Small intestine (tissue), 7 donors: ENCODE measurements around the gene PLB1. TPM values are rescaled to one million over a fixed set of nuclear protein-coding genes. Genes with fewer than 3 reads are reported as not detected.

Experiments used
- DNase-seq, 2 donors: peaks; one replicate each; pipeline versions ENCODE4 v3.0.0 to v3.0.0-alpha.2; 2013
- FAIRE-seq: peaks from 2 replicates; lab custom pipeline; 2012; peaks lifted over from hg19 to GRCh38; lab: Jason Lieb, UNC
- H3K27ac ChIP-seq, 3 donors: one replicate each; pipeline ENCODE4 v1.5.1; 2013; ENCODE audit warnings: low read length in 2 of 3, mild to moderate bottlenecking in 2 of 3, control low read depth in 1 of 3, inconsistent platforms in 1 of 3, low read depth in 1 of 3, moderate library complexity in 1 of 3
- H3K27me3 ChIP-seq, 3 donors: one replicate each; pipeline ENCODE4 v1.6.1; 2013; ENCODE audit warnings: low read length in 3 of 3, inconsistent platforms in 1 of 3; ENCODE audit not compliant: control insufficient read depth in 3 of 3, insufficient read depth in 3 of 3
- H3K36me3 ChIP-seq, 3 donors: one replicate each; pipeline ENCODE4 v1.6.1; 2013; ENCODE audit warnings: low read length in 3 of 3, inconsistent platforms in 1 of 3, low read depth in 1 of 3, mild to moderate bottlenecking in 1 of 3, moderate library complexity in 1 of 3; ENCODE audit not compliant: control insufficient read depth in 3 of 3, insufficient read depth in 2 of 3
- H3K4me1 ChIP-seq, 3 donors: one replicate each; pipeline ENCODE4 v1.6.1; 2013; ENCODE audit warnings: low read length in 2 of 3, inconsistent platforms in 1 of 3, low read depth in 1 of 3, mild to moderate bottlenecking in 1 of 3, moderate library complexity in 1 of 3; ENCODE audit not compliant: control insufficient read depth in 3 of 3, insufficient read depth in 2 of 3
- H3K4me3 ChIP-seq, 3 donors: one replicate each; pipeline ENCODE4 v1.5.1; 2013; ENCODE audit warnings: low read length in 3 of 3, control low read depth in 1 of 3, inconsistent platforms in 1 of 3, low read depth in 1 of 3, mild to moderate bottlenecking in 1 of 3, moderate library complexity in 1 of 3
- H3K9me3 ChIP-seq, 2 donors: one replicate each; pipeline ENCODE4 v1.6.1; 2013; ENCODE audit warnings: low read depth in 1 of 2, low read length in 1 of 2; ENCODE audit not compliant: control insufficient read depth in 2 of 2, insufficient read depth in 1 of 2
- WGBS, 3 donors: extraction: QIAGEN DNeasy Blood & Tissue Kit; methylation state at CpG; one replicate each; pipeline ENCODE4 v1.1.7; 2013; 5-methylcytosine and 5-hydroxymethylcytosine counted together
- polyA plus RNA-seq, 4 donors: library from polyadenylated mRNA; stranded (reverse) in 3 of 4; unstranded in 1 of 4; fragments of 200-250 nt in 3 of 4; fragments of 120-200 nt in 1 of 4; gene quantifications; one replicate each; pipeline versions ENCODE4 v1.2.1 to v1.2.3, GENCODE V29; 2013
- donor health status: healthy with polysubstance abuse.
- donor health status: control.
- donor health status: control.
- donor health status: Bipolar disorder and iron deficiency.
- donor health status: healthy.

Gene PLB1
- polyA plus RNA-seq, 4 donors: 0.45 to 125 (median 1.1) TPM

GRCh38 chr2:28484835-28485234 is 11.0 kb upstream of the PLB1 start:
- Histone ChIP-seq H3K27me3 (no peaks in the 10 kb centered on the region), H3K27ac (no peak overlapping the region), H3K9me3 (no peaks in the 10 kb centered on the region), H3K36me3 (no peaks in the 10 kb centered on the region), H3K4me3 (no peak overlapping the region), H3K4me1 (no peaks in the 10 kb centered on the region)
- FAIRE-seq (no peak), DNase-seq (no peak)
- 85 to 97% (median 95%) methylated on average over 3 of the region's 3 CpGs for WGBS, 3 donors

DNA sequence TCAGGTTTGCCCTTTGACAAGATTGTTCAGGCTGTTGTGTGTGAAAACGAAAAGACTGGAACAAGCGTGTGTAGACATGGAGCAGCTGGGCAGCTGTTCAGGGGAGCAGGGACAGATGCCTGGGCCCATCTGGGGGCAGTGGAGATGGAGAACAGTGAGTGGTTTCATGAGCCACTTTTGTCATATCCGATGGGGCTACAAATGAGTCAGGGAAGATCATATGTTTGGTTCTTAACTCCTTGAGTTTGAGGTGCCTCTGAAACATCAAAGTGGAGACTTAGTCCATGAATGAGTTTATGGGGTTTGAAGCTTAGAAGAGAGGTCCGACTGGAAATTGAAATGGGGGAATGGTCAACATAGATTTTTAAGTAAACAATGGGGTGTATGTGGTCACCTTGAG is 9.3 kb upstream of the PLB1 start:
- no peaks in the 10 kb centered on the region for H3K27me3 ChIP-seq
- no peak for FAIRE-seq
- no peaks in the 10 kb centered on the region for H3K4me1 ChIP-seq
- H3K4me3 ChIP-seq: no peak overlapping the region
- WGBS, 3 donors: 76 to 86% (median 77%) methylated on average over 4 of the region's 4 CpGs
- H3K27ac ChIP-seq: no peak overlapping the region
- H3K36me3 ChIP-seq: no peaks in the 10 kb centered on the region
- no peak for DNase-seq
- no peaks in the 10 kb centered on the region for H3K9me3 ChIP-seq

DNA sequence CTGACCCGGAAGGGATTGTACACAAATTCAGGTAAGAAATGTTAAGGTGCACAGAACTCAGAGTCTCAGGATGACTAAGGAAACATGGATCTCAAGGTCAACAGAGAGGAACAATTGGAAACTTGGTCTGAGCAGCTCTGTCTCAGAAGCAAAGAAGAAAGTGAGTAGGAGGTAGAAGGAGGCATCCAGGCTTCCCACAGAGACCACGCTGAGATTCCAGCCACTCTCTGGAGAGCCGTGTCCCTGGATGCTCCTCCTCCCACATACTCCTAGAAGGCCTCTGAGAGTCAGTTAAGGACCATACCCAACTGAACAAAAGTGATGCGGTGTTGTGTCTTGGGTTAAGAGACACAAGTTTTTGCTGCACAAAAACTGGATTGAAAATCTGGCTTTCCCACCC is 8.6 kb upstream of the PLB1 start:
- H3K27me3 ChIP-seq: no peaks in the 10 kb centered on the region
- whole genome bisulfite sequencing, 3 donors: 91 to 97% (median 91%) methylated on average over 4 of the region's 4 CpGs
- FAIRE-seq (no peak), DNase-seq (no peak)
- H3K36me3 ChIP-seq: no peaks in the 10 kb centered on the region
- no peaks in the 10 kb centered on the region for H3K4me1 ChIP-seq
- no peak overlapping the region for H3K27ac ChIP-seq
- no peaks in the 10 kb centered on the region for H3K9me3 ChIP-seq
- no peak overlapping the region for H3K4me3 ChIP-seq

GRCh38 chr2:28488083-28488830 is 7.6 kb upstream of the PLB1 start:
- 77 to 83% (median 79%) methylated on average over 4 to 6 of the region's 6 CpGs for WGBS, 3 donors
- Histone ChIP-seq H3K4me3 (no peak overlapping the region), H3K9me3 (no peaks in the 10 kb centered on the region), H3K27me3 (no peaks in the 10 kb centered on the region), H3K36me3 (no peaks in the 10 kb centered on the region), H3K27ac (no peak overlapping the region), H3K4me1 (peaks cover 0 to 2% (median 0%) of the 10 kb centered on the region in 3 donors)
- FAIRE-seq (no peak), DNase-seq (no peak)

DNA sequence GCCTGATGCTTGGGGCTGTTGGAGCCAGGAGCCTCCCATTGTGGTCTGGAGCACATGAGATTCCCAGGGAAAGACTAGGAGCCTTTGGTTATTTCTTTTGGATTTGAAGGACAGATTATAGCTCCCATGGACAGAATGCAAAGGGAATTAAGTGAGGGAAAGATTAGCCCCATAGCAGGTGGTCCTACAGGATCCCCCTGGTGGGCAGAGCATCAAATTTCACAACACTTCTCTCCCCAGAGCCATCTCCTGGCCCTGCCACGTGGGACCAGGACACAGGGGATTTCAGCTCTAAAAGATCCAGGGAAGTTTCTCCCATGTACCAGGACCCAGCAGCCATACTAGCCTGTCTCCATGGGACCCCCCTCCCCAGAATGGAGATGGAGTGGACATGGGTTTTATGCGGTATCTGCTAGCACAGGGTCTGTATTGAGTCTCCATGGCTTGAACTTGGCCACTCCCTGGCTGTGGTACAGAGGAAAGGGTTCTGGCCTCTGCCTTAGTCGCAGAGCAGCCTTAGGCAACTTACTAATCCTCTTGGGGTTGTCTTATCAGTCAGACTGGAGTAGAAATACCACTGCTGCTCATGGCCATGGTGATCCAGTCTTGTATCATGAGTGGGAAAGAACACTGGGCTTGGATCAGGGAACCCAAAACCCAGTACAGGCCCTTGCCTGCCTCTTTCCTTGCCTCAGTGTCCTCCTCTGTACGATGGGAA is 6.8 kb upstream of the PLB1 start:
- H3K36me3 ChIP-seq: no peaks in the 10 kb centered on the region
- WGBS, 3 donors: 77 to 81% (median 79%) methylated on average over 4 of the region's 4 CpGs
- DNase-seq (no peak), FAIRE-seq (no peak)
- H3K27ac ChIP-seq: no peak overlapping the region
- H3K4me3 ChIP-seq: no peak overlapping the region
- peaks cover 0 to 2% (median 0%) of the 10 kb centered on the region in 3 donors for H3K4me1 ChIP-seq
- no peaks in the 10 kb centered on the region for H3K27me3 ChIP-seq
- no peaks in the 10 kb centered on the region for H3K9me3 ChIP-seq

DNA sequence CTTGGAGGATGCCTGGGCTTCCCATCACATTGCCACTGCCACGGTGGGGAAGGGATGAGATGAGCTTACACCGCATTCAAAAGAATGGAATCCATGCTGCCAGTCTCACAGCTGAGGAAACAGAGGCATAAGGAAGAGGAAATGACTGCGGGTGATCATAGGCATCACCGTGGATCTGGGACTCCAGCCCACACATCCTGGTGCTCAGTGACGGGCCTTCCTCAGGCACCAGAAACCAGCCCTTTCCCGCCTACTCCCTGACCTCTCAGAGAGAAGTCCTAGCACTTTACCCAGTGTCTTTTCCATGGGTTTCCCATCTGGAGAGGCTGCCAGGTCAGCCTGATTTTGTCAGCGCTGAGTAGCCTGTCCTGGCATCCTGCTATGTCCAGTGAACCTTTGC is 5.3 kb upstream of the PLB1 start:
- no peaks in the 10 kb centered on the region for H3K9me3 ChIP-seq
- no peaks in the 10 kb centered on the region for H3K27me3 ChIP-seq
- peaks cover 0 to 5% (median 0%) of the 10 kb centered on the region in 3 donors for H3K4me1 ChIP-seq
- FAIRE-seq: no peak
- no peak overlapping the region for H3K27ac ChIP-seq
- DNase-seq: no peak
- WGBS, 3 donors: 82 to 94% (median 87%) methylated on average over 7 of the region's 7 CpGs
- no peaks in the 10 kb centered on the region for H3K36me3 ChIP-seq
- H3K4me3 ChIP-seq: no peak overlapping the region

DNA sequence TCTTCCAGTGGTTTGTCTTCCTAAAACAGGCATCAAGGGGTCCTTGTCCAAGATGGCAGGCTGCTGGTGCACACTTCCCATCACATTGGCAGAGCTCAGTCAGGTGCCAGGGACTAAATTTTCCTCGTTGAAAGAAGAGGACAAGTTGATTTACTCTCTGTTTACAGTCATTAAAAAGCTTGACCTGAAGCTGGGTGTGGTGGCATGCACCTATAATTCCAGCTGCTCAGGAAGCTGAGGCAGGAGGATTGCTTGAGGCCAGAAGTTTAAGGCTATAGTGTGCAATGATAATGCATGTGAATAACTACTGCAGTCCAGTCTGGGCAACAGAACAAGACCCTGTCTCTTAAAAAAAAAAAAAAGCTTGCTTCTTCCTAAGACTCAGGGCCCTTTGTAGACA is 3.6 kb upstream of the PLB1 start:
- Histone ChIP-seq H3K4me3 (no peak overlapping the region), H3K9me3 (no peaks in the 10 kb centered on the region), H3K27me3 (no peaks in the 10 kb centered on the region), H3K4me1 (peaks cover 0 to 17% (median 0%) of the 10 kb centered on the region in 3 donors), H3K27ac (no peak overlapping the region), H3K36me3 (no peaks in the 10 kb centered on the region)
- FAIRE-seq (no peak), DNase-seq (peak; percentile 30 to 32)
- WGBS, 3 donors: 13 to 54% (median 17%) methylated on average over 1 of the region's 1 CpG

DNA sequence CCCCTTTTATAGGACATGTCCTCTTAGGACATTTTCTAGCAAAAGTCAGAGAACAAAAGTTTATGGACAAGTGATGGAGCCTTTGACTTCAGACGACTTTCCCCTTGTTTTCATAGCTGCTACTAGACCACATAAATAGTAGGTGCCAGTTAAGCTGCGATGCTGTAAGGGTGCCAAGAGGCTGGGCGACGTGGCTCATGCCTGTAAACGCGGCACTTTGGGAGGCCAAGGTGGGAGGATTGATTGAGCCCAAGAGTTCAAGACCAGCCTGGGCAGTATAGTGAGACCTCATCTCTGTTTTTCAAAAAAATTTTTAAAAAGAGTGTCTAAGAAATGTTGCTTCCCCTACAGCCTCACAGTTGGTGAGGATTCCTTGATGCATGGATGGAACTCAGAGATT is 2.2 kb upstream of the PLB1 start:
- FAIRE-seq (no peak), DNase-seq (no peak)
- Histone ChIP-seq H3K4me3 (no peak overlapping the region), H3K36me3 (no peaks in the 10 kb centered on the region), H3K27ac (no peak overlapping the region), H3K27me3 (no peaks in the 10 kb centered on the region), H3K4me1 (peaks cover 0 to 17% (median 0%) of the 10 kb centered on the region in 3 donors), H3K9me3 (no peaks in the 10 kb centered on the region)
- 91 to 99% (median 96%) methylated on average over 6 of the region's 6 CpGs for WGBS, 3 donors
